Measurements from ENCODE around the gene DGLUCY. TPM values are rescaled to one million over a fixed set of nuclear protein-coding genes. Genes with fewer than 3 reads are reported as not detected.
A peak's percentile ranks its signal among the peaks of the same experiment; 100 is the strongest.

Gene DGLUCY
- polyA plus RNA-seq, 3 donors, result 54.9 to 88.4 (median 66.0) TPM

DNA sequence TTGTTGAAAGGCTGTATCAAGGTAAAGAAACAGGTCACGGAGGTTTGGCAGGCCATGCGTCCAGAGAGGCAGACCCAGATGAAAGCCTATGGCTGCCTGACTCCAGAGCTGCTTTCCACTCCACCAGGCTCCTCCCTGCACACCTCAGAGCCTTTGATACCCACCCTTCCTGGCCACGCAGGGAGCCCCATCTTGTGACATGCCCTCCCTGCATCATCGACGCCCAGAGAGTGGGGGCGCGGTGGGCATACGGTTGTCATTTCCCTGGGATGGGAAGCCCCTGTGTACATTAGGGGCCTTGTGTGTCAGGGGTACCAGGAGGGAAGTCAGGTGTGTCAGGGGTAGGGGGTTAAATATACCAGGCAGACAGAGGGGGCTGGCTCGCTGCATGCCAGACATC, 160.9 kb downstream of the DGLUCY start:
- DNase-seq, result no peak
- no peak overlapping the region for H2AFZ ChIP-seq (ENCODE audit: insufficient read depth, low read depth, low read length, poor library complexity, severe bottlenecking)
- 91% methylated on average over 8 of the region's 9 CpGs for WGBS (ENCODE audit: insufficient coverage)
- H3K36me3 ChIP-seq (replicated peaks in 1 of 2; ENCODE audit: control insufficient read depth in 1 of 2, insufficient read depth in 2 of 2, low read length in 2 of 2), result peaks cover 90 to 96% of the 10 kb centered on the region in 2 donors
- Mint-ChIP-seq H3K27me3 (ENCODE audit: low read depth in 3 of 3) (no peaks in the 10 kb centered on the region), H3K4me1 (no peaks in the 10 kb centered on the region), H3K4me3 (no peak overlapping the region), H3K9me3 (no peaks in the 10 kb centered on the region), H3K36me3 (peaks cover 78 to 93% of the 10 kb centered on the region in 2 donors), H3K27ac (peak overlapping the region in 1 of 7 donors; percentile 75)
- peak overlapping the region in 1 of 2 donors; percentile 31 for H3K27ac ChIP-seq (ENCODE audit: low read depth in 1 of 2, low read length in 2 of 2)
- no peaks in the 10 kb centered on the region for H3K9me3 ChIP-seq (replicated peaks in 1 of 2; ENCODE audit: control insufficient read depth in 1 of 2, insufficient read depth in 1 of 2, low read length in 2 of 2)
- no peaks in the 10 kb centered on the region for H3K27me3 ChIP-seq (ENCODE audit: control insufficient read depth in 2 of 2, insufficient read depth in 2 of 2, low read length in 2 of 2)
- H4K20me1 ChIP-seq (ENCODE audit: insufficient read depth, low read length), result peaks cover 66% of the 10 kb centered on the region
- no peaks in the 10 kb centered on the region for H3K4me1 ChIP-seq (ENCODE audit: control insufficient read depth in 1 of 2, insufficient read depth in 2 of 2, low read length in 2 of 2)
- intact Hi-C loops (cut with micrococcal nuclease), result no loop called here
- H3K9ac ChIP-seq (ENCODE audit: insufficient read depth, low read length, poor library complexity, severe bottlenecking), result no peak overlapping the region
- no peak overlapping the region for H3K4me3 ChIP-seq (replicated peaks in 1 of 3; ENCODE audit: low read depth in 2 of 3, low read length in 3 of 3)
- H3K4me2 ChIP-seq (replicated peaks; ENCODE audit: extremely low read depth, low read length, poor library complexity, severe bottlenecking), result no peak overlapping the region
- TF ChIP-seq, protein P1, sequence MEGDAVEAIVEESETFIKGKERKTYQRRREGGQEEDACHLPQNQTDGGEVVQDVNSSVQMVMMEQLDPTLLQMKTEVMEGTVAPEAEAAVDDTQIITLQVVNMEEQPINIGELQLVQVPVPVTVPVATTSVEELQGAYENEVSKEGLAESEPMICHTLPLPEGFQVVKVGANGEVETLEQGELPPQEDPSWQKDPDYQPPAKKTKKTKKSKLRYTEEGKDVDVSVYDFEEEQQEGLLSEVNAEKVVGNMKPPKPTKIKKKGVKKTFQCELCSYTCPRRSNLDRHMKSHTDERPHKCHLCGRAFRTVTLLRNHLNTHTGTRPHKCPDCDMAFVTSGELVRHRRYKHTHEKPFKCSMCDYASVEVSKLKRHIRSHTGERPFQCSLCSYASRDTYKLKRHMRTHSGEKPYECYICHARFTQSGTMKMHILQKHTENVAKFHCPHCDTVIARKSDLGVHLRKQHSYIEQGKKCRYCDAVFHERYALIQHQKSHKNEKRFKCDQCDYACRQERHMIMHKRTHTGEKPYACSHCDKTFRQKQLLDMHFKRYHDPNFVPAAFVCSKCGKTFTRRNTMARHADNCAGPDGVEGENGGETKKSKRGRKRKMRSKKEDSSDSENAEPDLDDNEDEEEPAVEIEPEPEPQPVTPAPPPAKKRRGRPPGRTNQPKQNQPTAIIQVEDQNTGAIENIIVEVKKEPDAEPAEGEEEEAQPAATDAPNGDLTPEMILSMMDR (IDR thresholded peaks at IDR 0.05), result no peak
- H3K79me2 ChIP-seq (ENCODE audit: insufficient read depth, low read length), result no peaks in the 10 kb centered on the region

Small RNA genes within 50 kb of the gene (small RNA-seq; reads per million reads assigned to genes)
- gene RNU7-30P (ENCODE audit: insufficient read length, low read depth) (not detected), gene SNORA11B (ENCODE audit: insufficient read length, low read depth) (136 reads per million, percentile 97 among the genes with 10 or more reads in this experiment)

Other genes with a start within 250 kb of the DGLUCY start
- gene RPS6KA5, start 53.4 kb upstream of the DGLUCY start, polyA plus RNA-seq, result 10 to 100 TPM in 1 of 3 donors, 1 to 10 TPM in 2; 4.4 to 10.1 (median 7.9) TPM
- gene GPR68, start 130.6 kb downstream of the DGLUCY start, polyA plus RNA-seq, result under 1 TPM in 2 of 3 donors, not detected in 1; 0.05 to 0.07 TPM